GM12878 (cell line): Measurements from ENCODE around the gene POU5F1. TPM values are rescaled to one million over a fixed set of nuclear protein-coding genes. Genes with fewer than 3 reads are reported as not detected.

ENCODE experiments used
- ATAC-seq: fragments of 200-7000 bp; cut with Tn5 transposase; 3 replicates; pipeline ENCODE4 v1.9.1; 2020; ENCODE audit warnings: mild to moderate bottlenecking, moderate library complexity
- BruUV-seq: library from RNA; stranded (reverse); fragments of 400-500 nt; replicated peaks from 2 replicates; lab custom pipeline; 2021; lab: Mats Ljungman, UMichigan
- CTCF ChIA-PET: fragments of 300-600 bp; sonication (Branson Sonifier 250); formaldehyde crosslinking; extraction: SDS; loops from one replicate; lab custom pipeline; 2021; ENCODE audit warnings: inconsistent platforms; lab: Yijun Ruan, JAX
- POLR2A ChIA-PET: fragments of 350-600 bp; formaldehyde crosslinking; extraction: SDS; loops from one replicate; lab custom pipeline; 2021; ENCODE audit warnings: inconsistent platforms; lab: Charles Lee
- RAD21 ChIA-PET: fragments of 300-600 bp; sonication (Branson Sonifier 250); formaldehyde crosslinking; loops from one replicate; lab custom pipeline; 2023; ENCODE audit warnings: antibody characterized with exemption; ENCODE audit not compliant: unreplicated experiment; lab: Charles Lee
- SMC1A ChIA-PET: fragments of 300-600 bp; sonication (Branson Sonifier 250); formaldehyde crosslinking; loops from one replicate; lab custom pipeline; 2023; ENCODE audit not compliant: unreplicated experiment, uncharacterized antibody; lab: Charles Lee
- DNase-seq: peaks from one replicate; pipeline ENCODE4 v3.0.0-alpha.2; 2011; ENCODE audit warnings: low read depth, low spot score
- FAIRE-seq: peaks from 3 replicates; lab custom pipeline; 2011; peaks lifted over from hg19 to GRCh38; lab: Jason Lieb, UNC
- H2AFZ ChIP-seq: 2 replicates; pipeline ENCODE4 v1.6.0; 2011; ENCODE audit warnings: low read depth, low read length, control low read depth; ENCODE audit not compliant: control insufficient read depth
- H3K27ac ChIP-seq: 2 replicates; pipeline ENCODE4 v1.5.1; 2011; ENCODE audit warnings: control low read depth; ENCODE audit not compliant: control insufficient read depth, insufficient read depth
- H3K27me3 ChIP-seq, 2 experiments: replicated peaks in 1 of 2; 2 replicates each; pipeline versions ENCODE4 v1.6.0 to v1.6.1; 2011; ENCODE audit warnings: low read length in 1 of 2; ENCODE audit not compliant: control insufficient read depth in 2 of 2, insufficient read depth in 2 of 2
- H3K36me3 ChIP-seq, 2 experiments: 2 replicates each; pipeline ENCODE4 v1.5.1; 2011; ENCODE audit warnings: low read length in 1 of 2; ENCODE audit not compliant: control insufficient read depth in 2 of 2, insufficient read depth in 2 of 2
- H3K4me1 ChIP-seq: 2 replicates; pipeline ENCODE4 v1.6.1; 2011; ENCODE audit warnings: mild to moderate bottlenecking, low read length, moderate library complexity, mixed read lengths; ENCODE audit not compliant: control insufficient read depth, insufficient read depth
- H3K4me2 ChIP-seq: 2 replicates; pipeline ENCODE4 v1.6.0; 2011; ENCODE audit warnings: control low read depth; ENCODE audit not compliant: control insufficient read depth, insufficient read depth
- H3K4me3 ChIP-seq: fragments of 200-600 bp; sonication (generic); 2 replicates; pipeline ENCODE4 v1.5.1; 2016
- H3K79me2 ChIP-seq: 2 replicates; pipeline ENCODE4 v1.6.0; 2011; ENCODE audit warnings: low read length; ENCODE audit not compliant: control insufficient read depth, insufficient read depth
- H3K9ac ChIP-seq: 2 replicates; pipeline ENCODE4 v1.8.0; 2011; ENCODE audit warnings: low read length, control low read depth, mixed read lengths; ENCODE audit not compliant: control insufficient read depth, insufficient read depth
- H3K9me3 ChIP-seq: replicated peaks from 3 replicates; pipeline ENCODE4 v1.5.1; 2011; ENCODE audit warnings: mild to moderate bottlenecking, low read length; ENCODE audit not compliant: control insufficient read depth, insufficient read depth
- H4K20me1 ChIP-seq: 2 replicates; pipeline ENCODE4 v1.6.0; 2011; ENCODE audit not compliant: control insufficient read depth, insufficient read depth
- ASH2L ChIP-seq: fragments of 300-600, 200-600 bp; sonication (generic); IDR thresholded peaks from 2 replicates; pipeline ENCODE4 v1.6.1; 2017; ENCODE audit warnings: low read depth, mild to moderate bottlenecking, borderline replicate concordance
- ATF7 ChIP-seq: fragments of 450-650 bp; IDR thresholded peaks from 2 replicates; pipeline ENCODE4 v1.6.1; 2016; ENCODE audit warnings: low read depth, mild to moderate bottlenecking
- ESRRA ChIP-seq: IDR thresholded peaks from 2 replicates; pipeline ENCODE4 v1.6.1; 2012; ENCODE audit warnings: mild to moderate bottlenecking, low read length, improper control_type of control experiment
- HDAC2 ChIP-seq: fragments of 200-600 bp; sonication (generic); IDR thresholded peaks from 2 replicates; pipeline ENCODE4 v1.6.1; 2017
- KDM1A ChIP-seq: fragments of 200-600 bp; sonication (generic); IDR thresholded peaks from 2 replicates; pipeline ENCODE4 v1.6.1; 2016; ENCODE audit warnings: borderline replicate concordance
- NR2F1 ChIP-seq: fragments of 450-650 bp; conservative IDR thresholded peaks from 2 replicates; pipeline ENCODE4 v1.6.1; 2017; ENCODE audit warnings: mild to moderate bottlenecking
- STAT1 ChIP-seq: fragments of 450-650 bp; conservative IDR thresholded peaks from 2 replicates; pipeline ENCODE4 v1.6.1; 2014; ENCODE audit warnings: antibody characterized with exemption, mild to moderate bottlenecking
- ZBTB40 ChIP-seq: fragments of 450-650 bp; IDR thresholded peaks from 2 replicates; pipeline ENCODE4 v1.6.1; 2016; ENCODE audit warnings: mild to moderate bottlenecking, moderate library complexity, borderline replicate concordance
- ZNF24 ChIP-seq: fragments of 450-650 bp; IDR thresholded peaks from 2 replicates; pipeline ENCODE4 v1.6.1; 2017; ENCODE audit warnings: antibody characterized with exemption, mild to moderate bottlenecking
- ZNF592 ChIP-seq: fragments of 450-650 bp; IDR thresholded peaks from 2 replicates; pipeline ENCODE4 v1.6.1; 2017; ENCODE audit warnings: mild to moderate bottlenecking, moderate library complexity
- WGBS: methylation state at CpG from one replicate; pipeline ENCODE4 v1.1.6; 2016; ENCODE audit warnings: low lambda C conversion rate; ENCODE audit not compliant: insufficient replicate concordance, insufficient coverage; ENCODE audit errors: missing lambda C conversion rate; 5-methylcytosine and 5-hydroxymethylcytosine counted together
- in situ Hi-C: fragments of 300-500 bp; cut with MboI; formaldehyde crosslinking; loops from 9 replicates; pipeline ENCODE4 v1.14.3; 2018; ENCODE audit warnings: mixed read lengths
- intact Hi-C: fragments of 100-400 bp; cut with micrococcal nuclease; formaldehyde crosslinking; loops from one replicate; pipeline ENCODE4 v1.14.2; 2022; ENCODE audit not compliant: unreplicated experiment
- polyA plus RNA-seq, 11 experiments: library from polyadenylated mRNA; depleted of rRNA in 4 of 11; unstranded in 6 of 11; stranded (reverse) in 5 of 11; fragments of >200 nt; fragmentation: Nextera tagmentation in 4 of 11; fragmentation: Illumina TruSeq in 1 of 11; extraction: Ambion mirVana in 4 of 11; extraction: Trizol in 1 of 11; gene quantifications; 1 replicate in 1 of 11; 2 replicates in 10 of 11; pipeline versions ENCODE4 v1.2.1 to v1.2.3, GENCODE V29; 2011 to 2016; ENCODE audit warnings: inconsistent platforms in 2 of 11, missing spikeins in 2 of 11, low read depth in 1 of 11
- total RNA-seq, 4 experiments: library from RNA; depleted of rRNA in 3 of 4; stranded (reverse); fragments of >200 nt in 3 of 4; fragmentation: Illumina TruSeq in 1 of 4; extraction: Trizol in 1 of 4; gene quantifications; 2 replicates each; pipeline versions ENCODE4 v1.2.1 to v1.2.3, GENCODE V29; 2013 to 2021
- TF ChIP-seq, protein P1 (sequence below): fragments of 450-650 bp; IDR thresholded peaks from 2 replicates; pipeline ENCODE4 v1.6.1; 2017; ENCODE audit warnings: mild to moderate bottlenecking

Gene POU5F1
- total and polyA plus RNA-seq, 10 of the 15 experiments (the other 5 are each of a cell fraction or from before 2014, with no cell fraction given), result 1.4 to 5.5 (median 3.2) TPM

DNA sequence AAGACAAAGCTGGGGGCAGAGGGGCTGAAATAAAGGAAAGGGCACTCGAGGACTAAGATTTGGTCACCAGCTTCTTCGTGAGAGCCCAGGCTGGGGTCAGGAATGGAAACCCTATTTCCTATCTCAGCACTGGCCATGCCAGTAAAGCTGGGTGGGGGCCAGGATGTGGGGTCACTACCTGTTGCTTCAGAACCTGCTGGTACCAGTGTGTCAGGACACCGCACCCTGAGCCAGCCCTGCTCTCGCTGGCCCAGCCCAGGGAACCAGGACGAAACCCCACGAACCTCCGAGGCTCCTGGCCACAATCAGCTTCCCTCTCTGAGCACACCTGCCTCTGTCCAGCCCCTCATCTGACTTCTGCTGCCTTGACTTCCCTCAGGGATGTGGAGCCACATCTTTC lies 52.3 kb downstream of the POU5F1 start:
- Histone ChIP-seq H3K36me3 (no peaks in the 10 kb centered on the region), H3K4me2 (no peak overlapping the region), H3K27me3 (peaks cover 3% of the 10 kb centered on the region in 2 experiments; a peak in 3 of 4 replicates), H4K20me1 (no peaks in the 10 kb centered on the region), H3K4me1 (no peaks in the 10 kb centered on the region), H3K79me2 (no peaks in the 10 kb centered on the region), H3K27ac (no peak overlapping the region), H3K9me3 (no peaks in the 10 kb centered on the region), H3K4me3 (no peak overlapping the region), H2AFZ (no peak overlapping the region), H3K9ac (no peak overlapping the region)
- DNase-seq (no peak), ATAC-seq (no peak), FAIRE-seq (no peak)
- ChIA-PET SMC1A (interaction anchor here (1.0 kb wide), 1 partner anchor 9 kb away, joined by 3 read pairs; no protein-coding TSS in a partner anchor), RAD21 (interaction anchor here (0.6 kb wide), 1 partner anchor 16 kb away, joined by 4 read pairs; no protein-coding TSS in a partner anchor), POLR2A (interaction anchor here (0.6 kb wide), 1 partner anchor 614 kb away, joined by 3 read pairs; no protein-coding TSS in a partner anchor), CTCF (interaction anchor here (0.6 to 2.7 kb wide), 2 partner anchors 9 to 84 kb away, joined by 4 to 9 read pairs; no protein-coding TSS in a partner anchor)
- 5% methylated on average over 7 of the region's 7 CpGs for WGBS
- intact Hi-C loops (no loop called here), in situ Hi-C loops (no loop called here)
- BruUV-seq, result no TSS peak
- TF ChIP-seq NR2F1 (no peak), ZNF592 (no peak), ATF7 (no peak), HDAC2 (no peak), ZNF24 (no peak), KDM1A (no peak), ASH2L (no peak), STAT1 (no peak), ESRRA (no peak), ZBTB40 (no peak)
- TF ChIP-seq, protein P1, sequence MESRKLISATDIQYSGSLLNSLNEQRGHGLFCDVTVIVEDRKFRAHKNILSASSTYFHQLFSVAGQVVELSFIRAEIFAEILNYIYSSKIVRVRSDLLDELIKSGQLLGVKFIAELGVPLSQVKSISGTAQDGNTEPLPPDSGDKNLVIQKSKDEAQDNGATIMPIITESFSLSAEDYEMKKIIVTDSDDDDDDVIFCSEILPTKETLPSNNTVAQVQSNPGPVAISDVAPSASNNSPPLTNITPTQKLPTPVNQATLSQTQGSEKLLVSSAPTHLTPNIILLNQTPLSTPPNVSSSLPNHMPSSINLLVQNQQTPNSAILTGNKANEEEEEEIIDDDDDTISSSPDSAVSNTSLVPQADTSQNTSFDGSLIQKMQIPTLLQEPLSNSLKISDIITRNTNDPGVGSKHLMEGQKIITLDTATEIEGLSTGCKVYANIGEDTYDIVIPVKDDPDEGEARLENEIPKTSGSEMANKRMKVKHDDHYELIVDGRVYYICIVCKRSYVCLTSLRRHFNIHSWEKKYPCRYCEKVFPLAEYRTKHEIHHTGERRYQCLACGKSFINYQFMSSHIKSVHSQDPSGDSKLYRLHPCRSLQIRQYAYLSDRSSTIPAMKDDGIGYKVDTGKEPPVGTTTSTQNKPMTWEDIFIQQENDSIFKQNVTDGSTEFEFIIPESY, result no peak
